ENCODE measurements around the gene WAS. TPM values are rescaled to one million over a fixed set of nuclear protein-coding genes. Genes with fewer than 3 reads are reported as not detected.

WAS gene
- total RNA-seq (2021; fragmentation: NEBNext Ultra II Directional; extraction: Animal tissue kit (Norgen Biotek cat#: 25700)): 0.63 and 0.80 TPM in 2 replicates
- polyA plus RNA-seq (2011; rRNA removed): 0.65 and 0.74 TPM in 2 replicates
- 0.47 TPM for polyA plus RNA-seq (2011; cell fraction: cytosol; rRNA removed)
- 1.3 TPM for polyA plus RNA-seq (2011; cell fraction: nucleus; rRNA removed)
- polyA plus RNA-seq (2012, experiment 1 of 2): 0.29 to 1.0 TPM (median 0.69 TPM) in 4 replicates
- polyA plus RNA-seq (2012, experiment 2 of 2): 0.29 TPM
- 0.30 TPM for polyA plus RNA-seq (2013, experiment 1 of 2)
- polyA plus RNA-seq (2013, experiment 2 of 2): 0.35 TPM
- not detected in 2 replicates for polyA minus RNA-seq (2011; rRNA and poly(A)+ RNA removed)
- polyA minus RNA-seq (2011; cell fraction: cytosol; rRNA and poly(A)+ RNA removed): not detected
- polyA minus RNA-seq (2011; cell fraction: nucleus; rRNA and poly(A)+ RNA removed): 0.80 TPM
- long read RNA-seq, experiment 1: 0 reads
- long read RNA-seq, experiment 2: 0 reads

DNA sequence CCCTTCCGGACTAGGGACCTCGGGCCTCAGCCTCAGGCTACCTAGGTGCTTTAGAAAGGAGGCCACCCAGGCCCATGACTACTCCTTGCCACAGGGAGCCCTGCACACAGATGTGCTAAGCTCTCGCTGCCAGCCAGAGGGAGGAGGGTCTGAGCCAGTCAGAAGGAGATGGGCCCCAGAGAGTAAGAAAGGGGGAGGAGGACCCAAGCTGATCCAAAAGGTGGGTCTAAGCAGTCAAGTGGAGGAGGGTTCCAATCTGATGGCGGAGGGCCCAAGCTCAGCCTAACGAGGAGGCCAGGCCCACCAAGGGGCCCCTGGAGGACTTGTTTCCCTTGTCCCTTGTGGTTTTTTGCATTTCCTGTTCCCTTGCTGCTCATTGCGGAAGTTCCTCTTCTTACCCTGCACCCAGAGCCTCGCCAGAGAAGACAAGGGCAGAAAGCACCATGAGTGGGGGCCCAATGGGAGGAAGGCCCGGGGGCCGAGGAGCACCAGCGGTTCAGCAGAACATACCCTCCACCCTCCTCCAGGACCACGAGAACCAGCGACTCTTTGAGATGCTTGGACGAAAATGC, at the start of gene WAS:
TSS of gene WAS (plus strand) at position 389 of the 572 bp plus-strand sequence. CDS start at position 444, 55 bp downstream.
- H3K9ac ChIP-seq (replicated peaks in 1 of 4; ENCODE audit: extremely low read depth in 1 of 4, low read depth in 3 of 4, low read length in 3 of 4): no peak within 1 kb of the TSS
- no peak within 1 kb of the TSS for H4K91ac ChIP-seq (replicated peaks; ENCODE audit: insufficient read length, low read length)
- DNase-seq (ENCODE audit: low read depth in 1 of 2, low spot score in 2 of 2) (no peak), FAIRE-seq (no peak)
- ChIA-PET CTCF (ENCODE audit: partially characterized antibody) (no interaction called here), POLR2A (ENCODE audit: partially characterized antibody) (interaction anchor here (0.8 to 1.1 kb wide), 2 partner anchors 9 to 109 kb away, joined by 3 read pairs; partner anchors contain the start of gene RBM3)
- no peaks in the 10 kb centered on the region for H3K4me1 ChIP-seq (replicated peaks in 1 of 4; ENCODE audit: control insufficient read depth in 3 of 4, insufficient read depth in 4 of 4, low read length in 3 of 4)
- no peak within 1 kb of the TSS for H2AFZ ChIP-seq (ENCODE audit: low read length)
- H4K20me1 ChIP-seq (replicated peaks in 1 of 2; ENCODE audit: control insufficient read depth in 1 of 2, insufficient read depth in 2 of 2, low read length in 2 of 2): no peaks in the 10 kb centered on the region
- H4K8ac ChIP-seq (ENCODE audit: extremely low read depth, insufficient read depth, low read length): no peak within 1 kb of the TSS
- 92% methylated on average over 10 of the region's 13 CpGs; no CpG with 5 or more reads in 1 of the 2 experiments for WGBS, 2 experiments (ENCODE audit: extremely low coverage in 1 of 2, insufficient coverage in 1 of 2, insufficient read length in 1 of 2, insufficient replicate concordance in 2 of 2, low coverage in 1 of 2, low lambda C conversion rate in 2 of 2, missing lambda C conversion rate in 1 of 2)
- H3K79me2 ChIP-seq (ENCODE audit: control insufficient read depth in 1 of 2, insufficient read depth in 2 of 2, low read length in 2 of 2): no peaks in the 10 kb centered on the region
- H2BK120ac ChIP-seq (replicated peaks; ENCODE audit: low read depth, low read length): no peak within 1 kb of the TSS
- H3K36me3 ChIP-seq (ENCODE audit: control insufficient read depth in 2 of 4, insufficient read depth in 4 of 4, low read length in 3 of 4): no peaks in the 10 kb centered on the region
- no peak within 1 kb of the TSS for H2AK5ac ChIP-seq (ENCODE audit: low read depth, low read length)
- no peak within 1 kb of the TSS for H4K5ac ChIP-seq (ENCODE audit: insufficient read length, low read depth, low read length)
- H3K14ac ChIP-seq (ENCODE audit: insufficient read length): no peak within 1 kb of the TSS
- H3K4ac ChIP-seq (replicated peaks; ENCODE audit: insufficient read length, low read depth, low read length): no peak within 1 kb of the TSS
- H3K27ac ChIP-seq (ENCODE audit: low read depth, low read length): no peak within 1 kb of the TSS
- no peaks in the 10 kb centered on the region for H3K9me3 ChIP-seq (ENCODE audit: insufficient read depth in 2 of 2, low read depth in 1 of 2, low read length in 1 of 2)
- H2BK20ac ChIP-seq (ENCODE audit: low read length): no peak within 1 kb of the TSS
- H2BK15ac ChIP-seq (ENCODE audit: low read length): no peak within 1 kb of the TSS
- H3K23ac ChIP-seq (ENCODE audit: insufficient read length): no peak within 1 kb of the TSS
- H3K56ac ChIP-seq (replicated peaks; ENCODE audit: insufficient read length, low read depth, low read length): no peak within 1 kb of the TSS
- H2BK12ac ChIP-seq (ENCODE audit: low read depth, low read length): no peak within 1 kb of the TSS
- H3K18ac ChIP-seq (ENCODE audit: extremely low read depth, low read length): no peak within 1 kb of the TSS
- H3K27me3 ChIP-seq (replicated peaks in 1 of 4; ENCODE audit: control insufficient read depth in 3 of 4, extremely low read depth in 1 of 4, insufficient read depth in 3 of 4, low read length in 3 of 4): no peaks in the 10 kb centered on the region
- H2BK5ac ChIP-seq (ENCODE audit: low read depth, low read length): no peak within 1 kb of the TSS
- H3K4me3 ChIP-seq (ENCODE audit: extremely low read depth in 1 of 4, insufficient read depth in 2 of 4, low read depth in 3 of 4, low read length in 4 of 4): no peak within 1 kb of the TSS
- no peak within 1 kb of the TSS for H3K4me2 ChIP-seq (ENCODE audit: insufficient read depth in 1 of 2, low read depth in 2 of 2, low read length in 2 of 2)
- no peaks in the 10 kb centered on the region; the same call in 1 of the 2 replicates for H3K23me2 ChIP-seq (ENCODE audit: low read depth, low read length)
- H3K79me1 ChIP-seq (ENCODE audit: low read depth, low read length): no peaks in the 10 kb centered on the region
- TF ChIP-seq GTF2F1 (IDR thresholded peaks at IDR 0.05; ENCODE audit: borderline replicate concordance, low read depth, low read length) (no peak), POU5F1 (IDR thresholded peaks at IDR 0.05; ENCODE audit: low read depth, low read length) (no peak), EP300 (IDR thresholded peaks at IDR 0.05; ENCODE audit: borderline replicate concordance in 1 of 2, low read depth in 2 of 2, low read length in 2 of 2) (no peak), TAF1 (IDR thresholded peaks at IDR 0.05; ENCODE audit: low read depth, low read length) (no peak), SIRT6 (IDR thresholded peaks at IDR 0.05; ENCODE audit: low read length) (no peak), SAP30 (IDR thresholded peaks at IDR 0.05; ENCODE audit: insufficient read depth, insufficient replicate concordance, low read length) (no peak), SRF (IDR thresholded peaks at IDR 0.05; ENCODE audit: low read depth, low read length) (no peak), SUZ12 (IDR thresholded peaks at IDR 0.05; ENCODE audit: low read length) (no peak), RFX5 (IDR thresholded peaks at IDR 0.05; ENCODE audit: borderline replicate concordance, low read depth, low read length) (no peak), HDAC6 (IDR thresholded peaks at IDR 0.05; ENCODE audit: low read depth, low read length) (no peak)
- TF ChIP-seq, protein P1, sequence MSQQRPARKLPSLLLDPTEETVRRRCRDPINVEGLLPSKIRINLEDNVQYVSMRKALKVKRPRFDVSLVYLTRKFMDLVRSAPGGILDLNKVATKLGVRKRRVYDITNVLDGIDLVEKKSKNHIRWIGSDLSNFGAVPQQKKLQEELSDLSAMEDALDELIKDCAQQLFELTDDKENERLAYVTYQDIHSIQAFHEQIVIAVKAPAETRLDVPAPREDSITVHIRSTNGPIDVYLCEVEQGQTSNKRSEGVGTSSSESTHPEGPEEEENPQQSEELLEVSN (IDR thresholded peaks at IDR 0.05): no peak

All from H1 (cell line).